LNCAP (cell line): ENCODE data around the gene ZFHX3.

Experiments
- CTCF ChIP-seq: fragments of 450-650 bp; IDR thresholded peaks from 2 replicates; pipeline ENCODE4 v1.5.1; 2017; ENCODE audit warnings: mild to moderate bottlenecking

ZFHX3 gene

GRCh38 chr16:72959301-72959996 is 88.5 kb downstream of the ZFHX3 start:
- no peak for TF ChIP-seq CTCF

- TF ChIP-seq CTCF: no peak
Measured at GRCh38 chr16:72958522-72959076, 89.3 kb downstream of the ZFHX3 start.

- no peak for TF ChIP-seq CTCF
Measured at GRCh38 chr16:72957303-72958277, 90.3 kb downstream of the ZFHX3 start.

- no peak for TF ChIP-seq CTCF
Measured at GRCh38 chr16:72956124-72957064, 91.5 kb downstream of the ZFHX3 start.

GRCh38 chr16:72952811-72953271 is 95.1 kb downstream of the ZFHX3 start:
- no peak for TF ChIP-seq CTCF

- TF ChIP-seq CTCF: no peak
Measured at GRCh38 chr16:72952404-72952803, 95.5 kb downstream of the ZFHX3 start.
